Activated T-helper 1 cell treated with Interleukin-2 at 50 U/mL for 16 hours (primary cell): ENCODE measurements around the gene STIL.
"Not testable (repeated sequence)": the region's sequence is repeated elsewhere in the genome, so short reads cannot be mapped to it uniquely, and the experiment has no call there.

ENCODE experiments used
- DNase-seq: peaks from one replicate; pipeline ENCODE4 v3.0.0-alpha.2; 2020; ENCODE audit warnings: low read depth

The STIL gene

DNA sequence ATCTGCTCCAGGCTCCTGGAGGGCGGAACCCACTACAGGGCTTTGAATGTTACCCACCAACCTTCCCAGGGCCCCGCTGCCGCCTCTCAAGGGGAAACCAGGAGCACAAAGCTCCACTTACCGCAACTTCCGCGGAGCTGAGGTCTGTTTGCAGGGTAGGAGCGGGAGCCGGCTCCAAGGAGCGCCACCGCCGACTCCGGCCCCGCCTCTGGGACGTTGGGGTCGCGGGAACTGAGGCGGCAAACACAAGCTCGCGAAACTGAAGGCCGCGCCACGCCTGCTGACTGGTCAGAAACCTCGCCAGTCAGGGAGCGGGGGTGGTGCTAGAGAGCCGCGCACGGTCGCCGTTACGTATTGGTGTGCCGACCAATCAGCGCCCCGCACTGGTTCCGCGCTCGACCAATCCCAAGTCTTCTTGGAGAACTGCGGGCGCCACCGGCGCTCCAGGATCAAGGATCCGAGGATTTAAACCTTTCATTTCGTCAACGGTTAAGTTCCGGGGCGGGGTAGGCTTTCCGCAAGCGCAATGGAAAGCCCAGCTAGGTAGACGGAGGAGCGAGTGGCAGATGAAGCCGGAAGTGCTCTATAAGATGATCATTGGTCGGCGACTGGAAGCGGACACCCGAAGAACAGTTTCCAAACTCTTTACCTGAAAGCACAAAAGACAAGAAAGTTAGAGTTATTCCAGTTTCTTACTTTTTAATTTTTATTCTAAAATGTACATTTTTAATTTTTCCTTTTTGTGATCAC is at the start of gene STIL:
TSS of gene STIL (minus strand) at position 233 of the 750 bp plus-strand sequence. CDS start 3,828 bp downstream, outside the sequence.
- peak; percentile 95 for DNase-seq

DNA sequence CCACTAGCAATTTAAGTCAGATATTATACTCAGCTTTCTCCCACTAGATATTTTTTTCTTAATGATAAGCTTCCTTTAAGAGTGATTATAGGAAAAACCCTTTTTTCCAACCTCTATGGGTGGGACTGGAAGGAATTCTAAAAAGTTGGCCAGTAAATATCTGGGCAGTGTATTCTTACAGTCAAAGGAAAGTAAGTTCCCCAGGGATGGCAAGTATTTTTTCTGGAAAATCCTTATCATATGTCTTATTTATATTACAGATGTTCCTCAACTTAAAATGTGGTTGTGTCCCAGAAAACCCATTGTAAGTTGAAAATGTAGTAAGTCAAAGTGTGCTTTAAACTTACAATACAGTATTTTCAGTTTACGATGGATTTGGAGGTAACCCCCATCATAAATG is 48.9 kb upstream of the STIL start:
- DNase-seq, result no peak

DNA sequence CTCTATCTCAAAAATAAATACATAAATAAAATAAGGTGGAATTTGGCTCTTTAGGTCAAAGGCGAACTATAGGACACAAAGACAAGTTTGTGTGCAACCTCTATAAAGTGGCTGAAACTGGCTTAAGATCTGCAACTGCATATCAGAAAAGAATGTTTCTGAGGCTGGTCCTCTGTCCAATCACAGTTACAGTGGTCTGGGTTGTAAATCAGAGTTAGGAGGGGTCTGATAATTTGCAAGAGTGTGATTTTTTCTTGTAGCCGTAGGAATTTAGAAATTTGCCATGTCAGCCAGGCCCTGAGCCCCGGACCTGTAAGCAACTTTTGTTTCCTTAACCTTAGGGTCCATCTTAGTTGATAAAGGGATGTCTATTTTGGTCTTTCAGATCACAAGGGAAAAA is 47.4 kb upstream of the STIL start:
- no peak for DNase-seq

DNA sequence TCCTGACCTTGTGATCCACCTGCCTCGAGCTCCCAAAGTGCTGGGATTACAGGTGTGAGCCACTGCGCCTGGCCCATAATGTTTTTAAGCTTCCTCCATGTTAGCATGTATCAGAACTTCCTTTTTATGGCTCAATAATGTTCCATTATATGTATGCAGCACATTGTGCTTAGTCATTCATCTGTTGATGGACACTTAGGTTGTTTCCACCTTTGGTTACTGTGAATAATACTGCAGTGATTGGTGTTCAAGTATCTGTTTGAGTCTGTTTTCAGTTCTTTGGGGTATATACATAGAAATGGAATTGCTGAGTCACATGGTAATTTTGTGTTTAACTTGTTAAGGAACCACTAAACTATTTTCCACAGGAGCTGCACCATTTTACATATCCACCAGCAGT is 37.4 kb upstream of the STIL start:
- no peak for DNase-seq

DNA sequence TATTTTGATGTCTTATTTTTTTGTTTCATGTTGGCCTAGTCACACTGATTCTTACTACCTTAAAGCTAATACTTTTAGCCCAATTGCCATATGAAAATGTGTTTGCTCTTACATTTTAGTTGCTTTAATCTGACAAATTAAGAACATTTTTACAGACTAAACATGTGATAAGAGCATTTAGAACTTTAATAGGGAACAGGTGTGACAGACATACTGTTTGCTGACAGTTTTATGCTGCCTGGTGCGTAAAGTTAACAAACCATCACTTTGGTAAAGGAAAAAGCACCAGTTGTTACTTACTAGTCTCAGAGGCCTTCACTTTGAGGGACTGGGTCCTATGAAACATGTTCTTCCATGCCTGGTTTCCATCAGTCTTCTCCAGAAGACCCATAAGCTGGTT is 34.3 kb upstream of the STIL start:
- no peak for DNase-seq

DNA sequence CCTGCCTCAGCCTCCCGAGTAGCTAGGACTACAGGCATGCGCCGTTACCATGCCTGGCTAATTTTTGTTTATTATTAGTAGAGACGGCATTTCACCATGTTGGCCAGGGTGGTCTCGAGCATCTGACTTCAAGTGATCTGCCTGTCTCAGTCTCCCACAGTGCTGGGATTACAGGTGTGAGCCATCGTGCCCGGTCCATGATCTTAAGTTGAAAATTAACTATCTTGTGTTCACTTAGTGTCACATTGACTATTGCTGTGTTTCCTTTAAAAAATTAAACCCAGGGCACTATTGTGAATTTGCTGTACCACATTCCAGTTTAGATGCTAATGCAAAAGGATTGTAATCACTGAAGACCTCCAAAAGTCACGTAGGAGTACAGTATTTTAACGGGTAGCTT is 33.8 kb upstream of the STIL start:
- no peak for DNase-seq

GRCh38 chr1:47346979-47347378 is 33.0 kb upstream of the STIL start:
- DNase-seq, result not testable (repeated sequence)

GRCh38 chr1:47340227-47340626 is 26.3 kb upstream of the STIL start:
- DNase-seq, result no peak

- no peak for DNase-seq
Observed at GRCh38 chr1:47338249-47339077, 24.5 kb upstream of the STIL start.

DNA sequence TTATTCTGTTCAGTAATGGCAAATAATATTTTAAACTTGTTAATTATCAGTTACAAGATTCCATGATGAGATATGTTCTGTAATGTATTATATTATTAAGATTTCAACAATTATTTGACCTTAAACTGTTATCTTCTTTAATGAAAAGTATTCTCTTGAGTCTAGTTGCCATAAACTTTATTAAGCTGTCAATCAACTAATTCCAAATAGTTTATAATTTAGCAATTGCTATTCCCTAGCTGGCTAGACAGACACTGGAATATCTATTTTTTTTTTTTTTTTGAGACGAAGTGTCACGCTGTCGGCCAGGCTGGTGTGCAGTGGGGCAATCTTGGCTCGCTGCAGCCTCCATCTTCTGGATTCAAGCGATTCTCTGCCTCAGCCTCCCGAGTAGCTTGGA is 23.4 kb upstream of the STIL start:
- no peak for DNase-seq

GRCh38 chr1:47334765-47335435 is 21.0 kb upstream of the STIL start:
- no peak for DNase-seq

- DNase-seq, result peak; percentile 60
Observed at GRCh38 chr1:47333922-47334764, 20.2 kb upstream of the STIL start.

- peak; percentile 71 for DNase-seq
Observed at GRCh38 chr1:47333578-47333921, 19.6 kb upstream of the STIL start, which contains the start of gene CMPK1. CMPK1 (plus strand) TSS chr1:47333790; CDS start chr1:47333946, 156 bp downstream.

GRCh38 chr1:47332779-47333577 is 19.0 kb upstream of the STIL start:
- DNase-seq, result no peak

DNA sequence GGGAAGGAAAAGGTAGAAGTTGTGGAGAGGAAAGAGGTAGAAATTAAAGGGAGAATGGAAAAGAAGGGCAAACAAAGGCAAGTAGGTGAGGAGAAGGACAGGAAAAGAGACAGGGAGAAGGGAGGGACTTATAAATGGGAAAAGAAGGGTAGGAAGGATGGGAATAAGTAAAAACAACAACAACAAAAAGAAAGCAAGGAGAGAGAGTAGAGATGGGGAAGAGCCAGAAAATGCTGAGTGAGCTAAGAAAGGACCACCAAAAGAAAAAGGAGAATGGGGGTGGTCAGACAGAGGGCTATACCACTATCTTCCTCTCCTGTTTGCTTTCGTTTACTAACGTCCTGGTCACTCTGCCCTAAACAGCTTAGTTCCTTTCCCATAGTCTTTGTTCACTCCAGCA is 17.9 kb upstream of the STIL start:
- no peak for DNase-seq

DNA sequence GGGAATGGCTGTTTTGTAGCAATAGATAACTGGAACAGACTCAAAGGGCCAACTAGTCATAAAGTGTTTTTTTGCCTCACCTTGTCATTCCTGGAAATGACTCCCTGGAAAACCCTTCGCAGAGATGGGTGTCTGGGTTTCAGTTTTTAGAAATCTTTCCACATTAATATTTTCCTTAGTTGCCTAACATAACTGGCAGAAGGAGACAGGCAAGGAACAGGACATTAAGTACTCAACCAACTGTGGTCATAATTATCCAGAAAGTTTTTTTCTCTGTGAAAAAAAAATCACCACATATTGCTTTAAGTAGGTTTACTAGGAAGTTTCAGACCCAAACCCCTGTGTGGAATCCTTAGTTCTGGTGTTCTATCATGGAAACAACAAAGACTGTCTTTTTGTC is 16.3 kb upstream of the STIL start:
- no peak for DNase-seq

DNA sequence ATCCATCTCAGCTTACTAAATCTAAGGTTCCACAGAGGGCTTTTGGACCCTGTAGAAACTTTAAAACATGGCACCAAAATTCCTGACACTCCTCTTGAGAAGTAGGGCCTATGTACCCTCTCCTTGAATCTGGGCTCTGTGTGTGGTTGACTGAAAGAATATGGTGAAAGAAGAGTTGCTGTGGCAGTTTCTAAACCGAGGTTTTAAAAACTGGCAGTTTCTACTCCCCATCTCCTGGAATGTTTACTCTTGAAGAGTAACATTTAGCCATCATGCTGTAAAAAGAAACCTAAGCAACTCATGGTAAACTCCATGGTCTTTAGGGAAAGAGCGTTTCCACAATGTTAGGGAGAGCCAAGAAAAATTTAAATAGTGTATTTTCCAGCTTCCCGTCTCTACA is 15.0 kb upstream of the STIL start:
- no peak for DNase-seq

DNA sequence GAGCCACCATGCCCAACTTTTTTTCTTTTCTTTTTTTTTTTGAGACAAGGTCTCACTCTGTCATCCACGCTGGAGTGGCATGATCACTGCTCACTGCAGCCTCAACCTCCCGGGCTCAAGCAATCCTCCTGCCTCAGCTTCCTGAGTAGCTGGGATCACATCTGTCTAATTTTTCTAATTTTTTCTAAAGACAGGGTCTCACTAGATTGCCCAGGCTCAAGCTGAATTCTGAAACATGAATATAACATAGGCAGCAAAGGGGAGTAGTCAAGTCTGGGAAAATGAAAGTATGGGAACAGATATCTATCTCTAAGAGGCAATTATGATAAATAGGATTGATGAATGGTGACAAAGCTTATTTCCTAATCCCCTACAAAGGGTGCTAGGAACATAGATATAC is 12.3 kb upstream of the STIL start:
- DNase-seq, result no peak

GRCh38 chr1:47325528-47325927 is 11.6 kb upstream of the STIL start:
- no peak for DNase-seq

DNA sequence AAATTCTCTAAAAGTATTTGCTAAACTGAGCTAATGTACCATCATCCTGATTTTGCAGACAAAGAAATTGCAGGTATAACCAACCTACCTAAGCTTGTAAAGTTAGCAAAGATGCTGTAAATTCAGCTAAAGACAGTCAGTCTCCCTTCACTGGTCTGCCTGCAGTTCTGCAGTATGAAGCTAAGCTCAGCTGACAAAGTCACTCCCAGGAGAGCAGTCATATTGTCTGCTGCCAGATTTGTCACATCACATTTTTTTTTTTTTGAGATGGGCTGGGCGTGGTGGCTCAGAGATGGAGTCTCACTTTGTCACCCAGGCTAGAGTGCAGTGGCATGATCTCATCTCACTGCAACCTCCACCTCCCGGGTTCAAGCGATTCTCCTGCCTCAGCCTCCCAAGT is 10.7 kb upstream of the STIL start:
- no peak for DNase-seq

DNA sequence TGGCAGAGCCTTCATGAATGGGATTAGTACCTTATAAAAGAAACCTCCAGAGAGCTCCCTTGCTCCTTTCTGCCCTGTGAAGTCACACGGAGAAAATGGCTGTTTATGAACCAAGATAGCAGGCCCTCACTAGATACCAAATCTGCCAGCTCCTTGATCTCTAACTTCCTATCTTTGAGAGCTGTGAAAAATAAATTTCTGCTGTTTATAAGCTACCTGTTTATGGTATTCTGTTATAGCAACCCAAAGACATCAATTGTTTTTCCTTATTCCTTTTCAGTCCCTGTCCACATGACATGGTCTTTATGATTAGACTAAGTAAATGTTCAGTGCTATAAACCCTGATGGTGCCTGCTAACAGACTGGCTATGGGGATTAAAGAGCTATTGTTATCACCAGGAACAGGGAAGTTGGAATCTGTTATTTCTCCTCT is 9.7 kb upstream of the STIL start:
- no peak for DNase-seq
